ENCODE data around the gene AFAP1L2.
"Not testable (repeated sequence)": the region's sequence is repeated elsewhere in the genome, so short reads cannot be mapped to it uniquely, and the experiment has no call there.

Gene AFAP1L2

DNA sequence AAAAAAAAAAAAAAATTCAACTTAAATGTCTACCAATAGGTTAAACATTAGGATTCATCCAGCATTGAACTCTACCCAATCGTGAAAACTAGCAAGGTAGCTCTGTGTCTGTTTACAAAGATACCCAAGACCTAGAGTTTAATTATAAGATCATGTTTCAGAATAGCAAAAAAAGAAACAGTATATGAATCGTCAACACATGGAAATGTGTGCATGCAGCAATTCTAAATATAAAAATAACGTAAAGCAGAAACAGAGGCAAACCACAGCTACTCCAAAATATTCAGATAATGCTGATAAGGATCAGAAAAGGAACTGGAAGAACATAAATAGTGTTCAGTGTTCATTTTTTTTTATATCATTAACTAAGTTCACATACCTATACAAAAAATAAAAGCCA, 68.7 kb downstream of the AFAP1L2 start:
- no peak for ATAC-seq
- DNase-seq: no peak

DNA sequence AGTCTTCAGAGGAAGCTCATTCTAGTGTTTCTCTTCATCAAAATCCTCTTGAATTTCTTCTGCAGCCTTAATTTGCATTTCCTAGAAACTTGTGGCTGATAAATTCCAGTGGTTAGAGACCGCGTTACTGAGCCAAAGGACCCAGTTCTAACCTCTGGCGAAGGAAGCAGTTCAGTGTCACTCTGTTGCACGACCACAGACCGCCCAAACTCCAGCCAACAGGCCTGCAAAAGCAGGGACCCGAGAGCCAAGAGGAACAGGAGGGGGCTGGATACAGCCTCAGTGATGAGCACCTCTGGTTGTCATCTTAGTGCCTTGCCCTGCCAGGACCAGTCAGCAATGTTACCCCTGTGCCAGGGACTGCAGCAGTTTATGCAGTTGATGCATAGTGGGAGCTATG, 70.0 kb downstream of the AFAP1L2 start:
- DNase-seq (no peak), ATAC-seq (no peak)

DNA sequence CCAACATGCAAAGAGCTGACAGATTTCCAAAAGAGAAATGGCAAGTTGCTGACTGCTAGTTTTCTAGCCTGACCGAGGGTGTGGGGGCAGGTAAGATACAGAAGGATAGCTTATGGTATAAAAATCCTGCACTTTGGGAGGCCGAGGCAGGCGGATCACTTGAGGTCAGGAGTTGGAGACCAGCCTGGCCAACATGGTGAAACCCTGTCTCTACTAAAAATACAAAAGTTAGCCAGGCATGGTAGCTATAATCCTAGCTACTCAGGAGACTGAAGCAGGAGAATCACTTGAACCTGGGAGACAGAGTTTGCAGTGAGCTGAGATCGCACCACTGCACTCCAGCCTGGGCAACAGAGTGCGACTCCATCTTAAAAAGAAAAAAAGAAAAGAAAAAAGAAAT, 70.9 kb downstream of the AFAP1L2 start:
- not testable (repeated sequence) for DNase-seq, ATAC-seq

DNA sequence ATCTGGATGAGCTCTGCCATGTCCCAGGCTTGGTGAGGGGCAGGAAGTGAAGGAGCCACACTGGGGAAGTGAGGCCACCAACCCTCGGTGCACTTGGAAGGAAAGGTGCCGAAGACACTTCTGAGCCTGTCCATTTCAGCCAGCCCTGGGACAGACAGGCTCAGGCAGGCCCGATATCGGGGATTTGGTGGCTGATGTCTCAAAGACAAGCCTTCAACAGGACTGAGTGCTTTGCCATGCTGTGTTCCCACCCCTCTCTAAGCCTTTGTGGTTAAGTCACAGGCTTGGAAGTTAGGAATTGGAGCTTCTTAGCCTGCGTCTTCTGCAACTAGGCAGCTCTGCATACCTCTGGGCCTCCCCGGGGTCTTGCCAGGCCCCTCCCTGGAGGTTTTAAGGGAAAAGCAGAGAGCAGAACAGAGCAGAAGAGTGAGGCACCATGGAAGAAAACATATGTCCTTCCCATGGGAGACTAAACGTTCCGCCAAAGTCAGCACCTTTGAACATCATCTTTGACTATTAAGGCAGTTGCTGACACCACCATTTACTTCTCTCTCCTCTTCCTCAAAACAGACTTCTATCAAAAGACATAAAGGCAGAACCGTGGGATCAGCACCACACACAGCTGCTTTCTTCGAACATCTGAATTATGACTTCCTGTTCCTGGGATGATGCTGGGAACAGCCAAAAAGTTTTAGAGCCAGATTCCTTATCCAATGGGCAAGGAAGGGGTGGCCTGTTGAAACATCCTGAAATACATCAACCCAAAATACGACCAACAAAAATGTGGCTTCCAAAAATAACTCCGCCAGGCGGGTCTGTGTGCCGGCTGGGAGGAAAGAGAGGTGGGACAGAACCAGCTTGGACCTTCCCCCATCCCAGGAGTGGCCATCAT, 71.8 kb downstream of the AFAP1L2 start:
- DNase-seq: no peak
- no peak for ATAC-seq

DNA sequence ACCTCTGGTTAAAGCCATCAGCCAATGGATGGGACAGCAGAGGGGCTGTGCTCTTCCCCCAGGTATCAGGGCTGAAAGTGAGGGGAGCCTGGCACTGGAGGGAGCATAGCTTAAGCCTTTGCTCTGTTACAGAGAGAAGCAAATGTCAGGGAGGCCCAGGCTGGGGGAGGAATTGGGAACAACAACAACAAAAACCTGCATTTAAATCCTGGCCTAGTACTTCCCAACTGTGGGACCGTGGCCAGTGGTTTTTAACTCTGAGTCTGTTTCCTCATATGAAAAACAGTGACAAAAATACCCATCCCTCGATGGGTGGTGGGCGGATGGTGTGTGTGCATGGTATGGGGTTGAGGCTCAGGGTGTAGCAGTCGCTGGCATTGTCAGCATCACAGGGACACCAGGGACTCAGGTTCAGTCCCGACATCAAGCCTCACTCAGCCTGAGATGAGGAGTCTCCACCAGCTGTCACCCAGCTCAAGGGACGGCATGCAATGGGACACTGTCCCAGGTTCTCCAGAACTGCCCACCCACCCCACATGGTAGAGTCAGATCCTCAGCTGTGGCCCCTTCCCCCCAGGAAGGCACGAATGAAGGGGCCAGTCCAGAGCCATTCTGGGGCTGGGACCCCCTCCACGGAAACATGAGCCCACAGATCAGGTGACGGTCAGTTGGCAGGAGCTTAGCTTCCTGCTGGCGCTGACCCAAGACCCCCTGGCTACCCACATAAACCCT, 74.5 kb downstream of the AFAP1L2 start:
- DNase-seq: no peak
- no peak for ATAC-seq

DNA sequence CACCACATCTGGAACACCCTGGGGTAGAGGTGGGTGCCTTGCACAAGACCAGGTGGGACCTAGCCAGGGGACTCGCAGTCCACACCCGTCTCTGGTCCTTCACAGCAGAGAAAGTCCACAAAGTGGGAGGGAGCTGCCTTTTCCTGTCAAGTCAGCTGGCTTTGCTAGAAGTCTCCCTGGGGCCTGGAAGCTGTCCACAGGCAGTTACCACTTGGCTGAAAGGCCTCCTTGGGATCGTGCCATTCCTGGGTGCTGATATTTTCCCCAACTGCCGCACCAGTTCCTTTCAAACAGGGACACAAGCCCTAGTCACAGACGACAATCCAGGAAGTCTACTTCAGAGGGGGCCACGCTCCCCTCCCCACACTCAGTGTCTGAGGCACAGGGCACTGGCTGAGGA, 75.4 kb downstream of the AFAP1L2 start:
- ATAC-seq: no peak
- no peak for DNase-seq

DNA sequence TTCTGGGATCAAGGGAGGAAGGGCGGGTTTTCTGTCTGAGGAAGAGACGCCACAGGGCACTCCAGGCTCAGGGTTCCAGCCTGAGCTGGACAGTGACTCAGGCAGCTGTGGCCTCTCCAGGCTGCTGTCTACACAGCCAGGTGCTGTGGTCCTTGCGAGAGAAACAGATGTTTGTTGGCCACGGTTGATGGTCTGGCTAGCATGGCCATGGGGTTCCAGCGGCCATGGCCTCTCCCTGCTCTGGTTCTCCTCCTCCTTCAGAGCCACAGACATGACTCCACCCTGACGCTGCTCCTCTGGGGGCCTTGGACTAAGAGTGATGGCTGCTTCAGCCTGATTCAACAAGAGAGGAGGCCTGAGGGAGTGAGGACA, 75.9 kb downstream of the AFAP1L2 start:
- ATAC-seq (no peak), DNase-seq (no peak)

DNA sequence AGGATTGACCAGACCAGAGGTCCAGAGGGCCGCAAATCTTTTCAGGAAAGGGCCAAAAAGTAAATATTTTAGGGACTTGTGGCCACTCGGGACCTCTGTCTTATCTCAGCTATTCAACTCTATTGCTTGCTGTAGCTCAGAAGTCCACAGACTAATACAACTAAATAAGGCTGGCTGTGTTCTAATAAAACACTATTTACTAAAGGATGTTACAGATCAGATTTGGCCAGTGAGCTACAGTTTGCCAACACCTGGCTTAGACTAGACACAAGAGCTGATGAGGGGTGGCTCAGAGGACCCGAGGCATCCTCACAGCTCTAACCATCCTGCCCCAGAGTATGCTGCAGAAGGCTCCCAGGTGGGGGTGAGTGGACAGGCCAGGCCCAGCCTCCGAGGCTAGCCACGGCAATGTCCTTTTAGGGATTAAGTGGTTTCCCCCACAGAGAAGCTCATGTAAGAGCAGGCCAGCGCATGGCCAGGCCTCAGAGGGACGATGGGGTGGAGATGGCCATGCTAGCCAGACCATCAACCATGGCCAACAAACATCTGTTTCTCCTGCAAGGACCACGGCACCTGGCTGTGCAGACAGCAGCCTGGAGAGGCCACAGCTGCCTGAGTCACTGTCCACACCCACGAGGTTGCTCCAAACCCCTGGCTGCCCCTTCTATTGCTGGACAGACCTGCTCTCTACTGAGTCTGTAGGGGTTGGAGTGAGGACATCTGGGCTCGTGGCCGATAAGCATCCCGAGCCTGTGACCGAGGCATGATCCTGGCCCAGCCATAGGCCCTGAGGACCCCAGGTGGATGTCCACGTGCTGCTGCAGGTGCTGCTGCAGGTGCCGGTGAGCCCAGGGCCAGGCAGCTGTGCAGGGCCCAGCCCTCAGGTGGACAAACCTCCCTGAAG, 76.5 kb downstream of the AFAP1L2 start:
- no peak for DNase-seq
- ATAC-seq: no peak

DNA sequence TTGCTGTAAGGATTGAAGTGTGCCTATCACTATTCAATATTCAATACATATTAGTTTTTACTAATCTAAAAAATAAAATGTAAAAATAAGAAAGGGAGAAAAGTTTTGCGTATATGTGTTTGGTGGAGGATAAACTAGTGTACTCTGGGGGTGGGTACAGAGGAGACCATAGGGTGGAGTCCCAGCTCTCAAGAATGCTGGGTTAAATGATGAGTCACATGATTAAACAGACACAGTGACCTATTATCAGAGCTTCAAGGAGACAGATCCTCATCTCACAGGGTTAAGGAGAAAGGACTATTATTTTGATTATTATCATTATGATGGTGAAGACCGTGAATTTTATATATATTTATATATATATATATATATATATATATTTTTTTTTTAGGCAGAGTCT, 77.5 kb downstream of the AFAP1L2 start:
- DNase-seq (no peak), ATAC-seq (no peak)

DNA sequence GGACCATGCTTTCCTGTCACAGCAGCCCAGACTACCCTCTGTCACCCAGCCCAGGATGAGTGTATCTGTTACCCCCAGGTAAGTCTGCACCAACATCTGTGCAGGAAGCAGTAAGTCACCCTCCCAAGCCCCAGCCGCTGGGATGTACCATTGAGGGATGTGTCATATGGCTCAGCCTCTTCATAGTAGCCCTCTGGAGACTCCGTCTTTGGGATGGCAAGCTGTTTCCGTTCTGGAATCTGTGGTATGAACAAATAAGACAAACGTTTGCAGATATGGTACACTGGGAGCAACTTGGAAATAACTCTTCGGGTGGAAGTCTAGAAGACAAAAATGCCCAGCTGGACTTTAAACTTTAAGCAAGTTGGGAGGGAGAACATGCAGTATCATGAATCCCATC, 81.3 kb downstream of the AFAP1L2 start:
- no peak for DNase-seq
- no peak for ATAC-seq

DNA sequence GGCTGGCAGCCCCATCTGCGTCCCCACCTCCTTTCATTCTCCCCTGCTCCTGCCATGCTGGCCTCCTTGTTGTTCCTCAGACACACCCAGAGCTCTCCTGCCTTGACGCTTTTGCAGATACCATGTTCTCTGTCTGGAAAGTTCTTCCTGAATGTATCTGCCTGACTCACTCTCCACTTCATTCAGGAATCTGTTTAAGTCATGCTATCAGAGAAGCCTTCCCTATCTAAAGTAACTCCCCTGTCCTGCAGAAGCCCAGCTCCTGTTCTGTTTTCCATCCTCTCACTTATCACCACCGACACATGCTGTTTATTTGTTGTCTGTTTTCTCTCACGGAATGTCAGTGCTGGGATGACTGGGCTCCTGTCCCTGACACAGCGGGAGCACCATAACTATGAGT, 82.0 kb downstream of the AFAP1L2 start:
- ATAC-seq (no peak), DNase-seq (no peak)

DNA sequence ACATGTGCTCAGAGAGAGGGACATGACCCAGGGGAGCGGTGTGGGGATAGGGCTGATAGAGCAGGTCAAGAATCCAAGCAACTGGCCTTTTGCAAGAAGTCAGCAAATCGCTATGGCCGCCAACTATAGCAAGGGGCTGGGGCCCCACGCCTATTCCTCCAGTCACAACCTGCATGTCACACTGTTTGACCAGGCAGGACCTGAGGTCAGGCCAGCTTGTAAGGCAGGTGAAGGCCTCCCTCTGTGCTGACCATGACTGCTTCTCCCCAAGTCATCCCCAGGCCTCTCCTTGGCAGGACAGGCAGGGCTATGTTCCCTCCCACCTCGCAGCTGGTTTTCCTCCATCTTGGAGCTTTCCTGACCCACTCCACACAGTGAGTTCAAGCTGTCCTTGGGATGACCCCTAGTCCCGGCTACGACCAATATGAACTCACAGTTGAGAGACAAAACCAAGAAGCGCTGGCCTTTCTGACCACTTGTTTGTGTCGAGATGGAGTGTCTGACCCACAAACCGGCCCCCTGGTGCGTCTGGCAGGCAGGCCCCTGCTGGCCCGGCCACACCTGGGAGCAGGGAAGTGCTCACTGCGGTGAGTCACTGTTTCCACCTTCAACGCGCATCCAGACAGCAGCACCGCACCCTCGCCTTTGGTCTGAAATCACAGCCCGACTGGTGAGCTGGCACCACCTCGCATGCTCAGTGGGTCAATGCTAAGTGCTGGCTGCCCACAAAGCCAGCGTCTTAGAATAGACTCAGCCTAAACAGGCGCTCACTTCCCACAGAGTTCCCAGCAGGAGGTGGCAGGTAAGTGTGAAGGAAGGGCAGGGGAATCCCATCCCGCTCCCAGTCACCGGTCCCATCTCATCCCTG, 83.8 kb downstream of the AFAP1L2 start:
- DNase-seq (no peak), ATAC-seq (no peak)

DNA sequence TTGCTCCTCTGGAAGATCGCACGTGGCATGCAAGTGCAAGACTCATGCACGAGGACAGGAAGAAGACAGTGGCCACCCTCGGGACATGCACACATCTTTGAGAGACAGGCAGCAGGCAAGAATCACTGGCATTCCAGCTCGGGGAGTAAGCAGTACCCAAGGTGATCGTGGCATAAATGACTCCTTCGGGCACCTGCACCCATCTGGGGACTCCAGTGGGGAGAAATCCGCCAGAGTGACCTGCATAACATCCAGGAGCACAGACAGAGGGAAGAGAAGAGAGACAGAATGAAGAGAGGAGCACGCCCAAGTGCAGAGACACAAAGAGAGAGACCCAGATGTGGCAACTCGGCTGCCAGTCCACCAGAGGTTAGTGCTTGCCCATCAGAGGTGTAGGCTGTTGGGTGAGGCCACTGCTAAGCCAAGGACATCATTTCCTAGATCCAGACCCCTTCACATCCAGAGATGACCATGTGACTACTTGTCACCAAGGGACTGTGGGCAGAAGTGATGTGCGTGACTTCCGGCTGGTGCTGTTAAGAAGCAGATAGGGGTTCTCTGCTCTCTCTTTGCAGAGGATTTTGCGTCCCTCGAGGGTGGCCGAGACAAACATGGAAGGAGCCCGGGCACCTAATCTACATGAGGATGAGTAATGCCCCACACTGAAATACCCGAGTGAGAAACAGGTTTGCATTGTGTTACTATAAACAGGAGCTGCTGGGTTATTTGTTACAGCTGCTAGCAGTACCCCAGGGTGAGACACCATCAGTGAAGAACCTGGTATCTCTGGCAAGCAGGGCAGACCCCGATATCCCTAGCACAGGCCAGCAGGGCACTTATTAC, 84.7 kb downstream of the AFAP1L2 start:
- DNase-seq (no peak), ATAC-seq (no peak)

DNA sequence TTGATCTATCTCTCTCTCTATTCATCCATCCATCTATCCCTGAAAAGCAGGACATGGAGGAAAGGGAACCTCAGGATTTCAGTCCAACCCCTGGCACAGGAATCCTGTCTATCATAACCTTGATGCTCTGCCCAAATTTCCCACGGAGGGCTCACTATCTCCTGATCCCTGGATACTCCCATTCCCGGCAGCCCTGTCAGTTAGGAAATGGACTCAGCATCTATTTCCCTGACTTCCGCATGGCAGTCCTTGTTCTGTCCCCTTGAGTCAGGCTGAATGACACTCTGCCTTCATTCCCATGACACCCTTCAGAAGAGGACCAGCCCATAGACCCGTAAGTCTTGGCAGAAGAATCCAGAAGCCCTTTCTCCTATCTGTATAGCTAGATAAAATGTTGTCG, 87.6 kb downstream of the AFAP1L2 start:
- ATAC-seq (no peak), DNase-seq (no peak)

DNA sequence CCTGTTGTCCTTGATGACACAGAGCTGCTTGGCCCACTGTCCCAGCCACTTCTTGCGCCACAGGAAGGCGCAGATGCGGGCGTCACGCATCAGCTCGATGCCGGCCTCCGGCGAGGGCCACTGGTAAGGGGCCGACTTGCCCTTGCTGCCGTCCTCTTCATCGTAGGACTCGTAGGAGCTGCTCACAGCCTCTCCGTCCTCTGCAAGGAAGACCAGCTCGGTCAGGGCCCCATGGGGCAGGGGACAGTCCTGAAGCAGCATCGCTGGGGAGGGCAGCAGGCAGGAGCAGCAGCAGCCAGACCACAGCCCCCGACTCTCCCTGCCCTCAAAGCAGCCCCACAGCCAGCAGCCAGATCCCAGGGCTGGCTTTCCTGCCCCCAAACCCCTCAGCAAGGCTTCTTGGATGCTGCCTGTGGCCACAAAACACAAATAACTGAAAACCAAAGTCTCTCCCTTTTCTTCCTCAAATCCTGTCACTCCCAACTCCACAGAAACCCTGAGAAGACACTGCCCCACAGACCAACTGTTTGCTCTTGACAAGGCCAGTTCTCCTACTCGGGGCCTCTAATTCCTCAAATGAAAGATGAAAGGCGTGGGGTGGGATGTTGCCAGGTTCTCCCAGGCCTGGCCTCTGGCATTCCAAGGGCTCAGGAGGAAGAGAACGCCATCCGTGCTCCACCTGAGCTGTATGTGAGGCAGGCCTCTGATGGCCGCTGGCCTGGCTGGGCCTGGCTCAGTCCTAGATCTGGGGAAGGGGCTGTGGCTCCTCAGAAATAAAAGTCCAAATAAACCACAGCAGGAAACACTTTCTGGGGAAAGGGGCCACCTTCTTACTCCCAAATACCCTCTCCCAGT, 88.5 kb downstream of the AFAP1L2 start:
- no peak for ATAC-seq
- DNase-seq: no peak

DNA sequence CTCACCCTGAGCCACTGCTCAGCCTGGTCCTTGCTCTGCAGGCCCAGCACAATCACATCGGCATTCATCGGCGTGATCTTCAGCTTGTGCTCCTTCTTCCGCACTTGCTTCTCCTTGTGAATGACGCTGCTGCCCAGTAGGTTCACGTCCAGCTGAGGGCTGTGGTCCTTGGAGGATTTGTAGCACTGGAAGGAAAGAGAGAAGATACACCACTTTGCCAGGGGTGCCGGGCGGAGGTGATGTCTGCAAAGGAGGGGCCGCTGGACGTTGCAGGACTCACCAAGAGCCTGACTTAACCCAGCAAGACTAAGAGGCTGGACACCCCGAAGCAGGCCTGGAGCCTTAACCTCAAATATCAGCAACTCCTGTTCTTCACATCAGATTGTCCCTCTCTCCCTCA, 90.4 kb downstream of the AFAP1L2 start:
- DNase-seq (no peak), ATAC-seq (no peak)

DNA sequence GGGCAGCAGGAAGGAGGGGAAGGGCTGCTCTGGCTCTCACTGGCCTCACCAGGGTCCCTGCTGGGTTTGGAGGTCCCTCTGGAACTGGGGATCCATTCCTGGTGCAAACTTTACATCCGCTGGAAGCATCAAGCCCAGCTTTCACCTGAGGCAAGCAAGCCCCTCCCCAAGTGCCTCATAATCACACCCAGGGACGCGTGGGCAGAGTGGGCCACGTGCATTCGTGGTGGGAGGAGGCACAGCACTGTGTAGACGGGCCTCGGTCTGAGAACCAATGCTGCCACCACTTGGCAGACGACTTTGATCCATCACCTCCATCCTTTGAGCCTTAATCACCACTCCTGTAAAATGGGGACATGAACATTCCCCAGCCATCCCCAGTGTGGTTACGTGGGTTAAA, 91.2 kb downstream of the AFAP1L2 start:
- DNase-seq (no peak), ATAC-seq (no peak)

DNA sequence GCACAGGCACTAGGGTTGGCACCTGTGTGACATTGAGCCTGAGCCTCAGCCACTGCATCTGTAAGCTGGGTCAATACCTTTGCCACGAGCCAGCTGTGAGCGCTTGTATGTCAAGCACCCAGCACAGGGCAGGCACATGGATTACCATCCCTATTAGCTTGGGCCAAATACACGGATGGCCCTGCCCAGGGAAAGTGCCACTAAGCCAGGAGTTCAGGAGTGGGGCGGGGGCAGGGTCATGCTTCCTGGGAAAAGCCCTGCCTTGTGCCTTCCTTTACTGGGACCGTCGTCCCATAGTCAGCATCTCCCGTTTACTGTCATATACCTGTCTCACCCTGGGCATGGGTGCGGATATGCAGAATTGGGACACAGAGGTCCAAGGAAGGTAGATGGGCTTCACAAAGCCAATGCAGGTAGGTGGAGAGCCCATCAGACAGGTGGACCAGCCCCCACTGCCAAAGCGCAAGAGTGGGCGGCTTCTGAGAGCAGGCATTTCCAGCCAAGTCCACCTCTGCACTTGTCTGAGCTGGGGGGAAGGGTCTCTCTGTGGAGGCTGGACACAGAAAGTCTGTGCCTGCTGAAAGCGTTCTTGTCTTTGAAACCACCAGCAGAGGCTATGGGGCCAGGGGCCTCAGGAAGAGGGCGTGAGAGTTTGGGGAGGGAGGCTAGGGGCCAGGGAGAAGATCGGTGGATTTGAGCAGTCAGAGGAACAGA, 92.6 kb downstream of the AFAP1L2 start:
- DNase-seq: no peak
- ATAC-seq: no peak

DNA sequence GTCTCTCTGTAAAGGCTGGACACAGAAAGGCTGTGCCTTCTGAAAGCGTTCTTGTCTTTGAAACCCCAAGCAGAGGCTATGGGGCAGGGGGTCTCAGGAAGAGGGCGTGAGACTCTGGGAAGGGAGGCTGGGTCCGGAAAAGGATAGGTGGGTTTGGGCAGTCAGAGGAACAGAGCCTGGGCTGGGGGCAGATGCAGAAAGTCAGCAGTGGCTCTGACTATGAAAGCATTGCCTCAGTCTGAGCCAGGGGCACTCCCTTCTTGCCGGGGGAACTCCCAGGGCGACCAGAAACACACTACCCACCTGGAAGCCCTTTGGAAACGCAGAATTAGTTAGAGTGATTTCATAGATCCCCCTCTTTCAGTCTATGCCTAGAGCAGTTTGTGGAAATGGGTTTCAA, 93.3 kb downstream of the AFAP1L2 start:
- ATAC-seq (no peak), DNase-seq (no peak)
